AG09319 (cell line): ENCODE results near the gene RALA.

Experiments used
- DNase-seq: peaks from one replicate; pipeline ENCODE4 v3.0.0-alpha.2; 2010; ENCODE audit warnings: low read depth; ENCODE audit errors: extremely low read depth
- TF ChIP-seq, protein P1 (sequence below): IDR thresholded peaks from 2 replicates; pipeline ENCODE4 v1.5.1; 2011; ENCODE audit warnings: low read depth, mild to moderate bottlenecking, inconsistent platforms, low read length, moderate library complexity

RALA gene

GRCh38 chr7:39621261-39621660 is 2.1 kb upstream of the RALA start:
- no peak for DNase-seq
- TF ChIP-seq, protein P1, sequence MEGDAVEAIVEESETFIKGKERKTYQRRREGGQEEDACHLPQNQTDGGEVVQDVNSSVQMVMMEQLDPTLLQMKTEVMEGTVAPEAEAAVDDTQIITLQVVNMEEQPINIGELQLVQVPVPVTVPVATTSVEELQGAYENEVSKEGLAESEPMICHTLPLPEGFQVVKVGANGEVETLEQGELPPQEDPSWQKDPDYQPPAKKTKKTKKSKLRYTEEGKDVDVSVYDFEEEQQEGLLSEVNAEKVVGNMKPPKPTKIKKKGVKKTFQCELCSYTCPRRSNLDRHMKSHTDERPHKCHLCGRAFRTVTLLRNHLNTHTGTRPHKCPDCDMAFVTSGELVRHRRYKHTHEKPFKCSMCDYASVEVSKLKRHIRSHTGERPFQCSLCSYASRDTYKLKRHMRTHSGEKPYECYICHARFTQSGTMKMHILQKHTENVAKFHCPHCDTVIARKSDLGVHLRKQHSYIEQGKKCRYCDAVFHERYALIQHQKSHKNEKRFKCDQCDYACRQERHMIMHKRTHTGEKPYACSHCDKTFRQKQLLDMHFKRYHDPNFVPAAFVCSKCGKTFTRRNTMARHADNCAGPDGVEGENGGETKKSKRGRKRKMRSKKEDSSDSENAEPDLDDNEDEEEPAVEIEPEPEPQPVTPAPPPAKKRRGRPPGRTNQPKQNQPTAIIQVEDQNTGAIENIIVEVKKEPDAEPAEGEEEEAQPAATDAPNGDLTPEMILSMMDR = no peak

DNA sequence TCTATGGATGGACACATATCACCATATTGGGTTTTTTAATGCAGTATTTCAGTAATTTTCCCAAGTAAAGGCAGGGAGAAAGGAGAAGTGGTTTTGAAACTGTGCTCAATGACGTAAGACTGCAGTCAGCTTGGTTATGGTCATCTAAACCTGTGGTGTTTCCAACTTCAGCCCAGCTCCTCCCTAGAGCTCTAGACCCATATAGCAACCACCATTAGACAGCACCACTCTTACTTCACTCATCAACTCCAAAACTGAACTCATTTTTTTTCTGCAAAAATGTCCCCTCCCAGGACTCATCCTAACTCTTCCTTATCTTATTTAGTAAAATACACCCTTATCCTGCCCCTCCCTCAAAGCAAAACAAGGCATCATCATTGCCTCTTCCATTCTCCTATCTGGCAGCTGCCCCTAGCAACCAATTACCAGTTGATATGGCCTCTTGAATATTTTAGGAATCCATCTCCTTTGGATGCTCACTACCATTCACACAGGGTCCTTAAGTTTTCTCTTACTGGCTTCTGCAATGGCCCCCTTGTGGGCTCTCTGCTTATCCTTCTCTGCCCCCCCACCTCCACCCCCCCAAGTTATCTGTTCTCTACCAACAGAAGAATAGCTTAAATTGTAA is 1.5 kb upstream of the RALA start:
- DNase-seq = no peak
- TF ChIP-seq, protein P1 = no peak

GRCh38 chr7:39622609-39623008 is 763 bp upstream of the RALA start:
- TF ChIP-seq, protein P1 = no peak
- DNase-seq = no peak

GRCh38 chr7:39623732-39624441 is 515 bp downstream of the RALA start:
- no peak for DNase-seq
- TF ChIP-seq, protein P1 = no peak

DNA sequence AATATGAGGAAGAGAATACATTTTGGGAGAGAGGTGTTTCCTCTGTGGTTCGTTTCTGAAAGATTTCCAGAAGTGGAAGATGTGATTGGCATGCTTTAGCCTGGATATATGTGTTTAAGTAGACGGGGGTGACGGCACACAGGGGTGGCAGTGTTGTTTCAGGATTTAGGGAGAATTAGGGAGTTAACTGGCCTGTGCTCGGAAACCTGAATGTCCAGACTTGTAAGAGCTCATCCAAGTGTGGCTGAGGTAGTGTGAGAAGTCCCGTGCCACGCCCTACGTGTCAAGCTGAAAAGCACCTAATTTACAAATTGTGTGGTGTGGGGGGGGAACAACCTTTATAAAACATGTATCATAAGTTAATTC is 1.1 kb downstream of the RALA start:
- DNase-seq = no peak
- TF ChIP-seq, protein P1 = no peak

DNA sequence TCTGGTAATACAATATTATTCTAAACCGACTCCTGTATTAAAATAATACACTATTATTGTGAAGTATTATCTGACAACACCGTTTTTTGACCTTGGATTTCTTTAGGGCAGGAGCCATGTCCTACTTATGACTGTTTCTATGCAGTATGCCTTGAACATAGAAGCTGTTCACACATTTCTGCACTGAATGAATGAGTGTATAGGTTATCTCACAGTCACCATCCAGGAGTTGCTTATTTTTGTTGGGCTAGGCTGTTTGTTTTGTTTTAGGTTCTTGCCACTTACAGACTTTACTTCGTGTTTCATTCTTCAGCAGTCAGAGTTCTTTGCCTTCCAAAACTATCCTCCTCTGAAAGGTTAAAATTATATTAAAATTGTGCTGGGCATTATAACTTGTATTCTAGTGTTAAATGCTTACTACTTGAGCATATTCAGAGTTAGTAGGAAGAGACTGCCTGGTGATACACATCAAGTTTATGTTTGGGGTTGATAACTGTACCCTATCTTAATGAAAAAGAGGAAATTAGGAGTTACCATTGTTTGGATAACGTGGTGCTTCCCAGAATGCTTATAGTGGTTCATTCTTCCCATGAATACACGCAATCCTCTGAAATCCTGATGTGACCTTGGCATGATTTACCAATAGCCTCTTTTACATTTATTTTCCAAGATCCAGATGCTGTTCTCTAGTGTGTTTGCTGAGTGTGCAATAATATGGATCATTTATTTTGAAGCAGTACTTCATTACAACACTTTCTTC is 1.7 kb downstream of the RALA start:
- TF ChIP-seq, protein P1 = no peak
- DNase-seq = peak; percentile 81
